ENCODE results near the gene FLVCR1. TPM values are rescaled to one million over a fixed set of nuclear protein-coding genes. Genes with fewer than 3 reads are reported as not detected.
A peak's percentile ranks its signal among the peaks of the same experiment; 100 is the strongest.
"Not testable (repeated sequence)": the region's sequence is repeated elsewhere in the genome, so short reads cannot be mapped to it uniquely, and the experiment has no call there.

The FLVCR1 gene
- total RNA-seq, 6 donors from 2014 or later, result 5.2 to 9.4 (median 8.3) TPM

DNA sequence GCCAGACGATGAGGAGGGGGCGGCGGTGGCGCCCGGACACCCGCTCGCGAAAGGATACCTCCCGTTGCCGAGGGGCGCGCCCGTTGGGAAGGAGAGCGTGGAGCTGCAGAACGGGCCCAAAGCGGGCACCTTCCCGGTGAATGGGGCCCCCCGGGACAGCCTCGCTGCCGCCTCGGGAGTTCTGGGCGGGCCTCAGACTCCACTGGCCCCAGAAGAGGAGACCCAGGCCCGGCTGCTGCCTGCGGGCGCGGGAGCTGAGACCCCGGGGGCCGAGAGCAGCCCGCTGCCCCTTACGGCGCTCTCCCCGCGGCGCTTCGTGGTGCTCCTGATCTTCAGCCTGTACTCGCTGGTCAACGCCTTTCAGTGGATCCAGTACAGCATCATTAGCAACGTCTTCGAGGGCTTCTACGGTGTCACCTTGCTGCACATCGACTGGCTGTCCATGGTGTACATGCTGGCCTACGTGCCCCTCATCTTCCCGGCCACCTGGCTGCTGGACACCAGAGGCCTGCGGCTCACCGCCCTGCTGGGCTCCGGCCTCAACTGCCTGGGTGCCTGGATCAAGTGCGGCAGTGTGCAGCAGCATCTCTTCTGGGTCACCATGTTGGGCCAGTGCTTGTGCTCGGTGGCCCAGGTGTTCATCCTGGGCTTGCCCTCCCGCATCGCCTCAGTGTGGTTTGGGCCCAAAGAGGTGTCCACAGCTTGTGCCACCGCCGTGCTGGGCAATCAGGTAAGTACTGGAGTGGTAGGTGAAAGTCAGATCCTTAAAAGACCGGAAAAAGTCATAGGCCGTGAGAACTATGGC, 588 bp downstream of the FLVCR1 start:
- TF ChIP-seq EP300 (IDR thresholded peaks at IDR 0.05), result no peak
- TF ChIP-seq POLR2A (IDR thresholded peaks at IDR 0.05), result no peak
- TF ChIP-seq, protein P1, sequence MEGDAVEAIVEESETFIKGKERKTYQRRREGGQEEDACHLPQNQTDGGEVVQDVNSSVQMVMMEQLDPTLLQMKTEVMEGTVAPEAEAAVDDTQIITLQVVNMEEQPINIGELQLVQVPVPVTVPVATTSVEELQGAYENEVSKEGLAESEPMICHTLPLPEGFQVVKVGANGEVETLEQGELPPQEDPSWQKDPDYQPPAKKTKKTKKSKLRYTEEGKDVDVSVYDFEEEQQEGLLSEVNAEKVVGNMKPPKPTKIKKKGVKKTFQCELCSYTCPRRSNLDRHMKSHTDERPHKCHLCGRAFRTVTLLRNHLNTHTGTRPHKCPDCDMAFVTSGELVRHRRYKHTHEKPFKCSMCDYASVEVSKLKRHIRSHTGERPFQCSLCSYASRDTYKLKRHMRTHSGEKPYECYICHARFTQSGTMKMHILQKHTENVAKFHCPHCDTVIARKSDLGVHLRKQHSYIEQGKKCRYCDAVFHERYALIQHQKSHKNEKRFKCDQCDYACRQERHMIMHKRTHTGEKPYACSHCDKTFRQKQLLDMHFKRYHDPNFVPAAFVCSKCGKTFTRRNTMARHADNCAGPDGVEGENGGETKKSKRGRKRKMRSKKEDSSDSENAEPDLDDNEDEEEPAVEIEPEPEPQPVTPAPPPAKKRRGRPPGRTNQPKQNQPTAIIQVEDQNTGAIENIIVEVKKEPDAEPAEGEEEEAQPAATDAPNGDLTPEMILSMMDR (IDR thresholded peaks at IDR 0.05), result no peak
- TF ChIP-seq POLR2AphosphoS5 (IDR thresholded peaks at IDR 0.05), result no peak
- Histone ChIP-seq H3K4me1 (peaks cover 13 to 39% (median 25%) of the 10 kb centered on the region in 4 donors), H3K9me3 (no peaks in the 10 kb centered on the region), H3K36me3 (no peaks in the 10 kb centered on the region), H3K27ac (peak overlapping the region; percentile 82 to 95 (median 88)), H3K27me3 (no peaks in the 10 kb centered on the region), H3K4me3 (peak overlapping the region; percentile 68 to 99 (median 96))
- ATAC-seq (ENCODE audit: low FRiP score in 2 of 2) (peak; percentile 48 to 66), DNase-seq (peak; percentile 37 to 84)
- 9 to 59% methylated on average over 4 to 32 of the region's 54 CpGs for WGBS, 2 donors

DNA sequence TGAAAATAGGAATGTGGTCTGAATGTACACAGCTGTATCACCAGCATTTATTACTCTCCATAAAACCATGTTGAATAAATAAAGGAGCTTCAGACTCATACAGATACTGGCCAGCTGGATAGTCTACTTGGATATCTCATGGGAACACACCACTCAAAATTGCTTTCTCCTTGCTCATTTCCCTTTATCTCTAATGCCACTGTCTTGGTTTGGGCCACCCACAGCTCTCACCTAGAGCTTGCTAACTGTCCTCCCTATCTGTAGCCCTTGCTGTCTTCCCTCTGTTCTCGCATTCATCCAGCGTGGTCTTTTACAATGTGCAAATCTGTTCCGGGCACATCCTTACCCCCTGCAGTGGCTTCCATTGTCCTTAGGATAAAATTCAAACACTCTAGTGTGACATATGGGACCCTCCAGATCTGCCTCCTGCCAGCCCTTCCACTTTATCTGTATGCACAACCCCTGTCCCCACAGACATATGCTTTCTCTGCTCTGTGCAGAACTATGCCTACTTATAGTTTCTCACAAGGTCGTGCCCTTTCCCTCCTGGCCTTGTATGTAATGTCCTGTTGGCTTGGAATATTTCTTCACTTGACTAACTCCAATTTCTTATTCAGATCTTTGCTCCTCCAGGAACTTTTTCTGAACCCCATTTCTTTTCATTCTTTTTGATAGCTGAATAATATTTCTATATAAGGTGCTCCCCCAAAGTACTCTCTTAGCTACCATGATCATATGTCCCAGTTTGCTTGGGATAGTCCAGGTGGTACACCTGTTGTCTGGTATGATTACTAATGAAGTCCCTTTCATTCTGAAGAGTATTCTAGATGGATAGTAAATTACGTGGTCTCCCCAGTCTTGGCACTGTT, 2.9 kb downstream of the FLVCR1 start:
- TF ChIP-seq POLR2AphosphoS5 (IDR thresholded peaks at IDR 0.05), result no peak
- TF ChIP-seq EP300 (IDR thresholded peaks at IDR 0.05), result no peak
- TF ChIP-seq, protein P1 (IDR thresholded peaks at IDR 0.05), result no peak
- no peak for TF ChIP-seq POLR2A (IDR thresholded peaks at IDR 0.05)
- DNase-seq (no peak), ATAC-seq (ENCODE audit: low FRiP score in 2 of 2) (no peak)
- 76 to 91% methylated on average over 5 of the region's 5 CpGs for WGBS, 2 donors
- Histone ChIP-seq H3K27ac (no peak overlapping the region), H3K4me1 (peaks cover 13 to 39% (median 25%) of the 10 kb centered on the region in 4 donors), H3K4me3 (peak overlapping the region in 1 of 4 donors; percentile 8), H3K36me3 (peaks cover 0 to 8% (median 0%) of the 10 kb centered on the region in 4 donors), H3K27me3 (no peaks in the 10 kb centered on the region), H3K9me3 (no peaks in the 10 kb centered on the region)

DNA sequence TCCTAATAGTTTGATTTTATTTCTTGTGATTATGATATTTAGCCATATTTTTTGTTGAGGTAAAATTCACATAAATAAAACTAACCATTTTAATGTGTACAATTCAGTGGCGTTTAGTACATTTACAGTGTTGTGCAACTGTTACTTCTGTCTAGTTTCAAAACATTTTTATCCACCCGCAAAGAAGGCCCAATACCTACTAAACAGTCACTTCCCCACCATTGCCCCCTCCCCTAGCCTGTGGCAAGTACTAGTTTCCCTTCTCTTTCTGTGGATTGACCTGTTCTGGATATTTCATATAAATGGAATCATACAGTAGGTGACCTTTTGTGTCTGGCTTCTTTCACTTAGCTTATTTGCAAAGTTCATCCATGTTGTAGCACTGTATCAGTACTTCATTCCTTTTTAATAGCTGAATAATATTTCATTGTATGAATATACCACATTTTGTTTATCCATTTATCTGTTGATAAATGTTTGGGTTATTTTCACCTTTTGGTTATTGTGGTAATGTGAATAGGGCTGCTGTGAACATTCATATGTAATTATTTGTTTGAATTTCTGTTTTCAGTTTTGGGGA, 4.1 kb downstream of the FLVCR1 start:
- H3K27ac ChIP-seq, result no peak overlapping the region
- ATAC-seq (ENCODE audit: low FRiP score in 2 of 2), result no peak
- DNase-seq, result no peak
- 68 to 81% methylated on average over 2 of the region's 2 CpGs for WGBS, 2 donors
- peaks cover 0 to 8% (median 0%) of the 10 kb centered on the region in 4 donors for H3K36me3 ChIP-seq
- H3K4me1 ChIP-seq, result peaks cover 13 to 35% (median 21%) of the 10 kb centered on the region in 4 donors
- no peak overlapping the region for H3K4me3 ChIP-seq
- no peaks in the 10 kb centered on the region for H3K9me3 ChIP-seq
- TF ChIP-seq EP300 (IDR thresholded peaks at IDR 0.05) (no peak), POLR2A (IDR thresholded peaks at IDR 0.05) (no peak), POLR2AphosphoS5 (IDR thresholded peaks at IDR 0.05) (no peak)
- TF ChIP-seq, protein P1 (IDR thresholded peaks at IDR 0.05), result no peak
- H3K27me3 ChIP-seq, result no peaks in the 10 kb centered on the region

DNA sequence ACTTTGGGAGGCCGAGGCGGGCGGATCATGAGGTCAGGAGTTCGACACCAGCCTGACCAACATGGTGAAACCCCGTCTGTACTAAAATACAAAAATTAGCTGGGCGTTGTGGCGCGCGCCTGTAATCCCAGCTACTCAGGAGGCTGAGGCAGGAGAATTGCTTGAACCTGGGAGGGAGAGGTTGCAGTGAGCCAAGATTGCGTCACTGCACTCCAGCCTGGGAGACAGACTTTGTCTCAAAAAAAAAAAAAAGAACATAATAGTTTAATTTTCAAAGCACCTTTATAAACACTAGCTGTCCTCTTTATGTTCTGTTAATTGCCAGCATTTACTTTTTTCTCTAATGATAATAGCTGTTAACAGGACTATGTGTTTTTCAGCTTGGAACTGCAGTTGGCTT, 5.3 kb downstream of the FLVCR1 start:
- Histone ChIP-seq H3K36me3 (peaks cover 0 to 10% (median 0%) of the 10 kb centered on the region in 4 donors), H3K4me1 (peaks cover 13 to 32% (median 20%) of the 10 kb centered on the region in 4 donors)
- not testable (repeated sequence) for DNase-seq; H3K4me3 ChIP-seq; ATAC-seq (ENCODE audit: low FRiP score in 2 of 2); H3K27ac ChIP-seq; H3K9me3 ChIP-seq; H3K27me3 ChIP-seq
- 83 to 93% methylated on average over 10 of the region's 10 CpGs for WGBS, 2 donors

DNA sequence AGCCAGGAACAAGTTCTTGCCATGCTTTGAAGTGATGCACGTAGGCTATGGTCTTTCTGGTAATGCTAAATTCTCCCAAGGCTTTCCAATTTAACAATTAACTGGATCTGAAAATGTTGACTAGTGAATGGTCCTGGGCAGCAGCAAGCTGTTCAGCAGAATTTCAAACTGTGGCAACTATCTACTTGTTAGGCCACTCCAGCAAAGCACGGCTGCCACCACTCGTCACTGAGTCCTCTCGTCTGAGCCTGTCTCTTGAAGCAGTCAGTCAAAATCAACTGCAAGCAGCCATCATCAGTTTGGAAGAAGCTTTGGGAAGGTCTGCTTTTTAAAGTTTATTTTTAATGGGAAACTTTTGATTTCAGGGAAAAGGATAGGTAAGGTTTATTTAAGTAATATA, 6.1 kb downstream of the FLVCR1 start:
- DNase-seq (no peak), ATAC-seq (ENCODE audit: low FRiP score in 2 of 2) (no peak)
- Histone ChIP-seq H3K4me3 (no peak overlapping the region), H3K27ac (no peak overlapping the region), H3K27me3 (no peaks in the 10 kb centered on the region), H3K36me3 (peaks cover 0 to 10% (median 0%) of the 10 kb centered on the region in 4 donors), H3K9me3 (no peaks in the 10 kb centered on the region), H3K4me1 (peaks cover 8 to 26% (median 14%) of the 10 kb centered on the region in 4 donors)
- 77 to 85% methylated on average over 4 of the region's 4 CpGs for whole genome bisulfite sequencing, 2 donors
- TF ChIP-seq, protein P1 (IDR thresholded peaks at IDR 0.05), result no peak
- TF ChIP-seq EP300 (IDR thresholded peaks at IDR 0.05), result no peak

All from upper lobe of left lung (tissue), 6 donors.